HepG2 (cell line): ENCODE measurements around the gene ZDHHC14. TPM values are rescaled to one million over a fixed set of nuclear protein-coding genes. Genes with fewer than 3 reads are reported as not detected.

Experiments
- ATAC-seq: fragments of 200-7000 bp; cut with Tn5 transposase; 3 replicates; pipeline ENCODE4 v1.9.1; 2020; ENCODE audit warnings: mild to moderate bottlenecking, moderate library complexity
- BruUV-seq: library from RNA; stranded (reverse); fragments of 400-500 nt; replicated peaks from 2 replicates; lab custom pipeline; 2021; lab: Mats Ljungman, UMichigan
- CTCF ChIA-PET: fragments of 300-600 bp; formaldehyde crosslinking; extraction: SDS; loops from one replicate; lab custom pipeline; 2021; ENCODE audit warnings: low total read pairs, inconsistent platforms, low intra/inter-chr PET ratio; lab: Yijun Ruan, JAX
- POLR2A ChIA-PET: fragments of 350-600 bp; sonication (Branson Sonifier 250); formaldehyde crosslinking; loops from one replicate; lab custom pipeline; 2020; ENCODE audit warnings: antibody characterized with exemption, inconsistent platforms; lab: Yijun Ruan, JAX
- DNase-seq: peaks from one replicate; pipeline ENCODE4 v3.0.0-alpha.2; 2015; ENCODE audit warnings: low spot score
- FAIRE-seq: peaks from 3 replicates; lab custom pipeline; 2011; peaks lifted over from hg19 to GRCh38; lab: Jason Lieb, UNC
- H2AFZ ChIP-seq: one replicate; pipeline ENCODE4 v1.6.1; 2011; ENCODE audit warnings: low read length, inconsistent platforms
- H3K27ac ChIP-seq: fragments of 300-600 bp; 3 replicates; pipeline ENCODE4 v1.8.0; 2011; ENCODE audit warnings: mixed run types, mild to moderate bottlenecking, mixed read lengths, low read length, inconsistent platforms; ENCODE audit not compliant: insufficient read depth; ENCODE audit errors: extremely low read length
- H3K27me3 ChIP-seq, 2 experiments: fragments of 200-600 bp in 1 of 2; 2 replicates in 1 of 2; 3 replicates in 1 of 2; pipeline versions ENCODE4 v1.6.0 to v1.8.0; 2011; ENCODE audit warnings: low read length in 2 of 2, mild to moderate bottlenecking in 2 of 2, moderate library complexity in 2 of 2, inconsistent platforms in 1 of 2; ENCODE audit not compliant: insufficient read depth in 2 of 2, control insufficient read depth in 1 of 2
- H3K36me3 ChIP-seq, 2 experiments: fragments of 200-600 bp in 1 of 2; replicated peaks in 1 of 2; 2 replicates in 1 of 2; 3 replicates in 1 of 2; pipeline versions ENCODE4 v1.5.1 to v1.8.0; 2011; ENCODE audit warnings: low read length in 2 of 2, inconsistent platforms in 1 of 2; ENCODE audit not compliant: insufficient read depth in 2 of 2, control insufficient read depth in 1 of 2
- H3K4me1 ChIP-seq: 2 replicates; pipeline ENCODE4 v1.5.1; 2012; ENCODE audit warnings: low read length, inconsistent platforms; ENCODE audit not compliant: insufficient read depth
- H3K4me2 ChIP-seq: 2 replicates; pipeline ENCODE4 v1.6.0; 2011; ENCODE audit warnings: low read depth, low read length, inconsistent platforms
- H3K4me3 ChIP-seq, 3 experiments: fragments of 200-600 bp in 1 of 3; sonication (generic), shearing (Covaris generic) in 1 of 3; replicated peaks in 1 of 3; 2 replicates each; pipeline ENCODE4 v1.5.1; 2011 to 2016; ENCODE audit warnings: low read length in 3 of 3, inconsistent platforms in 2 of 3, low read depth in 2 of 3, mild to moderate bottlenecking in 2 of 3, control low read depth in 1 of 3, mixed read lengths in 1 of 3; ENCODE audit not compliant: insufficient read depth in 1 of 3
- H3K79me2 ChIP-seq: one replicate; pipeline ENCODE4 v1.6.1; 2011; ENCODE audit warnings: low read length, inconsistent platforms; ENCODE audit not compliant: insufficient read depth
- H3K9ac ChIP-seq: 2 replicates; pipeline ENCODE4 v1.6.0; 2011; ENCODE audit warnings: mild to moderate bottlenecking, low read depth, low read length, inconsistent platforms; ENCODE audit not compliant: insufficient read depth
- H3K9me3 ChIP-seq: 2 replicates; pipeline ENCODE4 v1.5.1; 2012; ENCODE audit warnings: mild to moderate bottlenecking, low read length
- H4K20me1 ChIP-seq: 2 replicates; pipeline ENCODE4 v1.6.0; 2011; ENCODE audit warnings: inconsistent platforms, mild to moderate bottlenecking, low read length, moderate library complexity; ENCODE audit not compliant: insufficient read depth
- BRCA1 ChIP-seq: sonication (generic); formaldehyde crosslinking; IDR thresholded peaks from 2 replicates; pipeline ENCODE4 v1.4.0; 2020; ENCODE audit warnings: missing genetic modification reagents
- DPF2 ChIP-seq: sonication (generic); formaldehyde crosslinking; IDR thresholded peaks from 2 replicates; pipeline ENCODE4 v1.4.0; 2020; ENCODE audit warnings: mild to moderate bottlenecking, low read depth, missing genetic modification reagents, borderline replicate concordance
- HNF4A ChIP-seq: sonication (generic); formaldehyde crosslinking; IDR thresholded peaks from 2 replicates; pipeline ENCODE4 v1.4.0; 2020; ENCODE audit warnings: missing genetic modification reagents
- HOXA7 ChIP-seq: sonication (generic); formaldehyde crosslinking; IDR thresholded peaks from 2 replicates; pipeline ENCODE4 v1.8.1; 2022; ENCODE audit warnings: mild to moderate bottlenecking, missing genetic modification reagents, moderate library complexity
- IKZF4 ChIP-seq: sonication (generic); formaldehyde crosslinking; IDR thresholded peaks from 2 replicates; pipeline ENCODE4 v1.5.1; 2020; ENCODE audit warnings: borderline replicate concordance, mild to moderate bottlenecking, low read depth, missing genetic modification reagents; ENCODE audit errors: not compliant biosample characterization
- ISX ChIP-seq: sonication (generic); formaldehyde crosslinking; conservative IDR thresholded peaks from 2 replicates; pipeline ENCODE4 v1.5.0; 2020; ENCODE audit warnings: missing genetic modification reagents
- KAT7 ChIP-seq: IDR thresholded peaks from 2 replicates; pipeline ENCODE4 v1.6.1; 2018; ENCODE audit warnings: borderline replicate concordance, missing compliant biosample characterization
- NBN ChIP-seq: fragments of 450-650 bp; conservative IDR thresholded peaks from 2 replicates; pipeline ENCODE4 v1.6.1; 2017
- RELA ChIP-seq: sonication (generic); formaldehyde crosslinking; IDR thresholded peaks from 2 replicates; pipeline ENCODE4 v1.4.0; 2020; ENCODE audit warnings: missing genetic modification reagents
- STAG1 ChIP-seq: sonication (generic); formaldehyde crosslinking; IDR thresholded peaks from 2 replicates; pipeline ENCODE4 v1.4.0; 2020; ENCODE audit warnings: missing genetic modification reagents
- TFDP2 ChIP-seq: sonication (generic); formaldehyde crosslinking; IDR thresholded peaks from 2 replicates; pipeline ENCODE4 v1.4.0; 2020; ENCODE audit warnings: missing genetic modification reagents
- ZFP41 ChIP-seq: sonication (generic); formaldehyde crosslinking; IDR thresholded peaks from 2 replicates; pipeline ENCODE4 v1.4.0; 2020; ENCODE audit warnings: mild to moderate bottlenecking, missing genetic modification reagents, borderline replicate concordance
- ZNF318 ChIP-seq: sonication (generic); formaldehyde crosslinking; IDR thresholded peaks from 2 replicates; pipeline ENCODE4 v1.4.0; 2020; ENCODE audit warnings: mild to moderate bottlenecking, missing genetic modification reagents
- ZNF704 ChIP-seq: sonication (generic); formaldehyde crosslinking; IDR thresholded peaks from 2 replicates; pipeline ENCODE4 v1.8.1; 2023; ENCODE audit warnings: mild to moderate bottlenecking, inconsistent platforms, moderate library complexity, missing genetic modification reagents, borderline replicate concordance
- ZNF775 ChIP-seq: sonication (generic); formaldehyde crosslinking; IDR thresholded peaks from 2 replicates; pipeline ENCODE4 v1.4.0; 2020; ENCODE audit warnings: missing genetic modification reagents, mild to moderate bottlenecking, moderate library complexity, borderline replicate concordance
- WGBS: methylation state at CpG from one replicate; pipeline ENCODE4 v1.1.6; 2017; ENCODE audit warnings: low lambda C conversion rate; 5-methylcytosine and 5-hydroxymethylcytosine counted together
- in situ Hi-C: cut with HindIII; loops from 2 replicates; pipeline ENCODE4 v1.10.0; 2017; ENCODE audit warnings: low pct_unique_long_range_greater_than_20kb; ENCODE audit not compliant: extremely low pct_ligation_motif_present
- intact Hi-C: fragments of 100-400 bp; cut with micrococcal nuclease; formaldehyde crosslinking; loops from one replicate; pipeline ENCODE4 v1.10.0; 2022; ENCODE audit not compliant: unreplicated experiment
- polyA plus RNA-seq, 8 experiments: library from polyadenylated mRNA; depleted of rRNA in 3 of 8; stranded (reverse) in 7 of 8; unstranded in 1 of 8; fragments of >200 nt; fragmentation: Illumina TruSeq in 4 of 8; extraction: Trizol in 4 of 8; gene quantifications; 2 replicates each; pipeline versions ENCODE4 v1.2.1 to v1.2.3, GENCODE V29; 2011 to 2016; ENCODE audit warnings: low read depth in 4 of 8, missing spikeins in 1 of 8, mixed read lengths in 1 of 8; ENCODE audit not compliant: insufficient read depth in 1 of 8
- total RNA-seq, 5 experiments: library from RNA; depleted of rRNA; stranded (reverse); fragments of >200 nt; fragmentation: Illumina TruSeq; extraction: Trizol; gene quantifications; 2 replicates each; pipeline ENCODE4 v1.2.3, GENCODE V29; 2016; ENCODE audit warnings: low read depth in 1 of 5

ZDHHC14 gene
- total and polyA plus RNA-seq, 2 of the 13 experiments (the other 11 are each of a cell fraction or from before 2014, with no cell fraction given) = 3.7 to 9.5 TPM

GRCh38 chr6:157663261-157663660 is 282.3 kb downstream of the ZDHHC14 start:
- 0 out of 5 replicates have a peak, but pooled peaks cover 0 to 5% of the 10 kb centered on the region in 2 experiments for H3K36me3 ChIP-seq
- no peak overlapping the region for H3K4me2 ChIP-seq
- FAIRE-seq = no peak
- BruUV-seq = no TSS peak
- H3K9me3 ChIP-seq = no peaks in the 10 kb centered on the region
- ChIA-PET POLR2A (no interaction called here), CTCF (no interaction called here)
- ATAC-seq = no peak
- H3K27ac ChIP-seq = no peak overlapping the region
- H2AFZ ChIP-seq = no peak overlapping the region
- H4K20me1 ChIP-seq = no peaks in the 10 kb centered on the region
- H3K79me2 ChIP-seq = no peaks in the 10 kb centered on the region
- intact Hi-C loops = loop anchor here (10.0 kb wide), 1 partner anchor 212 kb away; no protein-coding TSS in a partner anchor
- no peaks in the 10 kb centered on the region for H3K27me3 ChIP-seq
- peaks cover 14% of the 10 kb centered on the region for H3K4me1 ChIP-seq
- 85% methylated on average over 3 of the region's 5 CpGs for WGBS
- no peak overlapping the region for H3K4me3 ChIP-seq
- no peak overlapping the region for H3K9ac ChIP-seq
- in situ Hi-C loops = loop anchor here (10.0 kb wide), 1 partner anchor 348 kb away; no protein-coding TSS in a partner anchor
- no peak for DNase-seq
- TF ChIP-seq STAG1 (CRISPR knock-in tag) (no peak), ISX (CRISPR knock-in tag) (no peak), BRCA1 (no peak), HOXA7 (CRISPR knock-in tag) (no peak), TFDP2 (no peak), NBN (no peak), ZNF775 (CRISPR knock-in tag) (no peak), ZNF704 (CRISPR knock-in tag) (no peak), KAT7 (no peak), HNF4A (CRISPR knock-in tag) (no peak), IKZF4 (CRISPR knock-in tag) (no peak), DPF2 (CRISPR knock-in tag) (no peak), ZFP41 (CRISPR knock-in tag) (no peak), ZNF318 (CRISPR knock-in tag) (no peak), RELA (no peak)
